K562 (cell line): ENCODE data around the gene CSK.

ENCODE experiments used
- HNRNPUL1 ChIP-seq: fragments of 200-400 bp; formaldehyde crosslinking; IDR thresholded peaks from 2 replicates; pipeline ENCODE4 v1.6.1; 2017; ENCODE audit warnings: low read length
- HOXB6 ChIP-seq: fragments of 250-450 bp; sonication (Bioruptor Pico); IDR thresholded peaks from 2 replicates; pipeline ENCODE4 v1.5.1; 2022; ENCODE audit warnings: mild to moderate bottlenecking, borderline replicate concordance
- MED1 ChIP-seq: sonication (generic); formaldehyde crosslinking; IDR thresholded peaks from 2 replicates; pipeline ENCODE4 v1.8.1; 2023; ENCODE audit warnings: missing genetic modification reagents, borderline replicate concordance
- PCBP2 ChIP-seq: fragments of 200-400 bp; formaldehyde crosslinking; IDR thresholded peaks from 2 replicates; pipeline ENCODE4 v1.6.1; 2018; ENCODE audit warnings: low read length, low read depth, mild to moderate bottlenecking, moderate library complexity; ENCODE audit not compliant: poor library complexity, severe bottlenecking
- SMARCA5 ChIP-seq: fragments of 450-650 bp; IDR thresholded peaks from 2 replicates; pipeline ENCODE4 v1.6.1; 2016
- STAT5B ChIP-seq: fragments of 250-450 bp; sonication (Bioruptor Pico); IDR thresholded peaks from 2 replicates; pipeline ENCODE4 v1.8.0; 2021; ENCODE audit warnings: mild to moderate bottlenecking, inconsistent platforms
- TF ChIP-seq, protein P1 (sequence below): sonication (generic); formaldehyde crosslinking; IDR thresholded peaks from 2 replicates; pipeline ENCODE4 v1.8.1; 2023; ENCODE audit warnings: mild to moderate bottlenecking, missing genetic modification reagents

DNA sequence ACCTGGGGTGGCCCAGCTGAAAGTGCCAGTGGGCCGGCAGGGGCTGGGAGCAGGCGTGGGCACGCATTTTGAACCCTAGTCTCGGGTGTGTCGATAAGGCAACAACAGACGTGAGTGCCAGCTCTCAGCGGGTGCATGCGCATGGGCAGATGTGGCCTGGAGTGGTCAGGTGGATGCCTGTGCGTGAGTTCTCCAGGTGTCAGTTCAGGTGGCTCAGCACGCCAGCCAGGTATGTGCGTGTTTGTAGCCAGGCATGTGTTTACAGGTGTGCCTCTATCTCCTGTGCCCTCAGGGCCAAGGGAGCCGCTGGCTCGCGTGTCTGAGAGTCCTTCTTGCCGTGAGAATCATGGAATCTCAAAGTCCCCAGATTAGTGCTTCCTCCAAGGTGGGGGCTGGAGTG, 18.5 kb upstream of the CSK start:
- no peak for TF ChIP-seq STAT5B (CRISPR knock-in tag)
- no peak for TF ChIP-seq HOXB6
- no peak for TF ChIP-seq MED1
- no peak for TF ChIP-seq PCBP2
- no peak for TF ChIP-seq SMARCA5
- TF ChIP-seq, protein P1, sequence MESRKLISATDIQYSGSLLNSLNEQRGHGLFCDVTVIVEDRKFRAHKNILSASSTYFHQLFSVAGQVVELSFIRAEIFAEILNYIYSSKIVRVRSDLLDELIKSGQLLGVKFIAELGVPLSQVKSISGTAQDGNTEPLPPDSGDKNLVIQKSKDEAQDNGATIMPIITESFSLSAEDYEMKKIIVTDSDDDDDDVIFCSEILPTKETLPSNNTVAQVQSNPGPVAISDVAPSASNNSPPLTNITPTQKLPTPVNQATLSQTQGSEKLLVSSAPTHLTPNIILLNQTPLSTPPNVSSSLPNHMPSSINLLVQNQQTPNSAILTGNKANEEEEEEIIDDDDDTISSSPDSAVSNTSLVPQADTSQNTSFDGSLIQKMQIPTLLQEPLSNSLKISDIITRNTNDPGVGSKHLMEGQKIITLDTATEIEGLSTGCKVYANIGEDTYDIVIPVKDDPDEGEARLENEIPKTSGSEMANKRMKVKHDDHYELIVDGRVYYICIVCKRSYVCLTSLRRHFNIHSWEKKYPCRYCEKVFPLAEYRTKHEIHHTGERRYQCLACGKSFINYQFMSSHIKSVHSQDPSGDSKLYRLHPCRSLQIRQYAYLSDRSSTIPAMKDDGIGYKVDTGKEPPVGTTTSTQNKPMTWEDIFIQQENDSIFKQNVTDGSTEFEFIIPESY (CRISPR knock-in tag): no peak
- TF ChIP-seq HNRNPUL1: no peak
